GM19463 (cell line): ENCODE data around the gene EHHADH.

Experiments used
- ATAC-seq: cut with Tn5 transposase; IDR thresholded peaks from one replicate; pipeline ENCODE4 v1.9.1; 2021; ENCODE audit warnings: mild to moderate bottlenecking, moderate library complexity; ENCODE audit not compliant: unreplicated experiment

Gene EHHADH

GRCh38 chr3:185151101-185151963, 102.5 kb downstream of the EHHADH start:
- no peak for ATAC-seq

GRCh38 chr3:185150561-185150960, 103.3 kb downstream of the EHHADH start:
- ATAC-seq: no peak

- ATAC-seq: no peak
These were observed 104.3 kb downstream of the EHHADH start for GRCh38 chr3:185149591-185149990.

GRCh38 chr3:185145511-185145910, 108.3 kb downstream of the EHHADH start:
- no peak for ATAC-seq

- ATAC-seq: no peak
These were observed 109.1 kb downstream of the EHHADH start for GRCh38 chr3:185144784-185145183.
